GM21529 (cell line): ENCODE data around the gene SLC16A10.

ENCODE experiments used
- ATAC-seq: cut with Tn5 transposase; IDR thresholded peaks from one replicate; pipeline ENCODE4 v1.9.1; 2021; ENCODE audit not compliant: unreplicated experiment

Gene SLC16A10

GRCh38 chr6:111256646-111257045, 169.3 kb downstream of the SLC16A10 start:
- no peak for ATAC-seq

GRCh38 chr6:111258010-111258409, 170.7 kb downstream of the SLC16A10 start:
- ATAC-seq = no peak

- no peak for ATAC-seq
These were observed 171.3 kb downstream of the SLC16A10 start for GRCh38 chr6:111258615-111259088.

GRCh38 chr6:111259089-111259831, 172.0 kb downstream of the SLC16A10 start:
- peak; percentile 98 for ATAC-seq

DNA sequence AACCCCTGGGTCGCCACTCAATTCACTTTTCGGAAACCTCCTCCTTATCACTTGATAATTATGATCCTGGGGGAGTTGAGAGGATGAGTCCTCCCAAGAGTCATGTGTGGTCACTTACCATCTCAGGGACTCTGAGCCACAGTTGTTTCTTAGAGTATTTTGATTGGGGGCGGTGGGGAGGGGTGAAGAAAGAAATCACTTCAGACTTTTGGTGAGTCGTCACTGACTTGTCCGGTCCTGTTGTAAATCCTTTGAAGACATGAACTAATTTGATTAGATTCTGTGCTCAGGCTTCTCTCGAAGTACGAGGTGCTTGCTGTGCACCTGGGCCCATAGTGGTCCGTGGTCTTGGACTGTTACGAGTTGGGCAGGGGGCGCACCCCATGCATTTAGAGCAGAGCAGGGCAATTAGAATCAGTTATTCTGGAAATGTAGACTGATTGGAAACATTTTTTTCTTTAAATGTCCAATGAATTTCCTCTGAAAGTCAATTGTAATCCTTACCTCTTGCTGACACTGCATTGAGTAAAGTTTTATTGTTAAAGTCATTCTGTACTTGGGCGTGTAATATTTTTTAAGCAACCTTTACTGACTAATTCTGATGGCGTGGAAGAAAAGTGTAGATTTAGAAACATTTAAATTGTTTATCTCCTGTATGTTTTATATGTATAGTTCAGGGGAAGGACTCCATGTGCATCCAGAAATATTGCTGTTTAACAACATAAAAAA, 173.4 kb downstream of the SLC16A10 start:
- no peak for ATAC-seq

DNA sequence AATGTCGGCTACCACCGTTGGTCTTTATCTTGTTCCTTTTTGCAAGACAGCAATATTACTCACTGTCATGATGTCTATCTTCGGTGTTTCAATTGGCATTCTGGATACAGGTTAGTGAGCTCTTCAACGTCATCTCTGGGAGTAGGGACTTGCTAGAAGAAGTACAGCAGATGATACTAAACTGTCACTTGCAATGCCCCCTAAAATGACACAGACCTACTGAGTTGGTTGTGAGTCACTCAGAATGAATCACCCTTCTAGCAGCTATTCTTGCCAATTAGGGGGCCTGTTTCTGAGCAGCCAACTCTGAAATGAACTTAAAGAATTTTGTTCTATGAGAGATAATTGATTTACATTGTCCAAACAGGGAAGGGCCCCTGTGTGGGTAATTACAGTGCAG, 176.5 kb downstream of the SLC16A10 start:
- no peak for ATAC-seq

DNA sequence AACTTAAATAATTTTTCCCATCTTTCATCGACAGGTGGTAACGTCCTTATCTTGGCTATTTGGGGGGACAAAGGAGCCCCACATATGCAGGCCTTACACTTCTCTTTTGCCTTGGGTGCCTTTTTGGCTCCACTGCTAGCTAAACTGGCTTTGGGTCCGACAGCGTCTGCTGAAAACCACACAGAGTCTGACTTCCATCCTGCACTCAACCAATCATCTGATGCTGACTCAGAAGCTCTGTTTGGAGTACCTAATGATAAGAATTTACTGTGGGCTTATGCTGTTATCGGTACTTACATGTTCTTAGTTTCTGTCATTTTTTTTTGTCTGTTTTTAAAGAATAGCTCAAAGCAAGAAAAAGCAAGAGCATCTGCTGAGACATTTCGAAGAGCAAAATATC, 178.5 kb downstream of the SLC16A10 start:
- no peak for ATAC-seq

GRCh38 chr6:111266276-111266675, 179.0 kb downstream of the SLC16A10 start:
- ATAC-seq = no peak

- ATAC-seq = no peak
These were observed 180.5 kb downstream of the SLC16A10 start for GRCh38 chr6:111267764-111268333.

DNA sequence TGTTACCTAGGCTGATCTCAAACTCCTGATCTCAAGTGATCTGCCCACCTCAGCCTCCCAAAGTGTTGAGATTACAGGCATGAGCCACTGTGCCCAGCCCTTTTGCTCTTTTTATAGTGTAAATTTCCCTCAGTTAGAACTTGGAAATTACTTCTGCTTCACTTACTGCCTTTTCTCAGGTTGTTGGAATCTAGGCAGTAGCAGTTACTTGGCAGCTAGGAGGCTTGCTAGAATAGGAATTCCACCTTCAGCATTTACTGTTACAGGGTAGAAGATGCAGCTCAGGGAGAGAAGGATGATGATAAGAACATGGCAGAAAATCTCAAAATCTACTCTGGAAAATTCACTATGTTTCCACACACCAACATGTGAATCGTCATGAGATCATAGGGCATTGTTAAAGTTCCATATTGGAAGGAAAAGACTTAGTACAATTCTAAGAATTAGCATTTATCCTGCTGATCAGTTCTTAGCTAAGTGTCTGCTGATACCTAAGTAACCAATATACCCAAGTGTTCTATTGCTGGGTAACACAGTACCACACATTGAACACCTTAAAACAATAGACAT, 182.2 kb downstream of the SLC16A10 start:
- no peak for ATAC-seq

GRCh38 chr6:111270121-111270520, 182.8 kb downstream of the SLC16A10 start:
- no peak for ATAC-seq

- no peak for ATAC-seq
These were observed 187.4 kb downstream of the SLC16A10 start for GRCh38 chr6:111274593-111275217.

- ATAC-seq = no peak
These were observed 189.0 kb downstream of the SLC16A10 start for GRCh38 chr6:111276335-111276734.

DNA sequence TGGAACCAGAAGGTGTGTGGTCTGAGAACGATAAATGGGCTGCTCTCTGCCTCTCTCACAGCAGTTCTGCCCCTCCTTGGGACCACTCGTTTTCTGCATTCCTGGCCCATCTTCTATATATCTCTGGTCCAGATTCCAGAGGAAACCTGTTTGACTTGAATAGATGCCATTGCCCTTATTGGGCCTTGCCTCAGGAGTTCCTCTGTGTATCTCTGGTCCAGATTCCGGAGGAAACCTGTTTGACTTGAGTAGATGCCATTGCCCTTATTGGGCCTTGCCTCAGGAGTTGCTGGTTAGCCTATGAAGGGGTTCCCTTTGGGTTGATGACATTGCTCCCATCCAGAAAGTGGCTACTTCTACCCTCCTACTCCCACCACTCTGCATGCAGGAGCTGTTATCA, 189.4 kb downstream of the SLC16A10 start:
- no peak for ATAC-seq

DNA sequence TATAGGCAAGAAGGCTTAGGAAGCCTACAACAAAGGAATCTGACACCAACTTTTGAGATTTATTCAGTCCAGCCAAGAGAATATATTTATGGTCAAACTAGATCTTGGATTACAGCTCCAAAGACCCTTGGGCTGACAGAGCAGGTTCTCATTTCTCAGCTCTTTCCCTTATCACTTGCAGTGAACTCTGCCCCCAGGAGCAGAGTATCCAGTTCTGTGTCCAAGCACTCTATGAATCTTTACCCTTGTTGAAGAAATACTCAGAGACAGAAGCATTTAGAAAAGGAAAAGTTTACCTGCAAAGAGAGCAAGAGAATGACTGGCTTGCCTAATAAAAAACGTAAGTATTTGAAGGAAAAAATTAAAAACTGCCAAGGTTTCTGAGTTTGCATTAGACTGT, 190.5 kb downstream of the SLC16A10 start:
- ATAC-seq = no peak

DNA sequence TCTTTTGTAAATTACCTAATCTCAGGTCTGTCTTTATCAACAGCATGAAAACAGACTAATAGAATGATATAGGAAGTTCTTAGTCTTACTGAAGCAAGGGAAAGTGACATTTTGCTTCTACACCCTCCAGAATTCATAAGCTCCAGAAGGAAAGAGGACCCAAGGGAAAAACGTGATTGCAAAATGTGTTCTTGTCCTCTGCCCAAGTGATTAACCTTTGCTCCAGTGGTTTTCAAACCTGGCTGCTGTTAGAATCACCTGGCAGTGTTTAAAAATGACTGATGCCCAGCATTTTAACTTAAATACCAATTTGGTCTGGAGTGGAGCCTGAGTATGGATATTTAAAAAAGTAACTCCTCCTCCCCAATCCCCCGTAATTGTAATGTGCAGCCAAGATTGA, 191.4 kb downstream of the SLC16A10 start:
- ATAC-seq = no peak

DNA sequence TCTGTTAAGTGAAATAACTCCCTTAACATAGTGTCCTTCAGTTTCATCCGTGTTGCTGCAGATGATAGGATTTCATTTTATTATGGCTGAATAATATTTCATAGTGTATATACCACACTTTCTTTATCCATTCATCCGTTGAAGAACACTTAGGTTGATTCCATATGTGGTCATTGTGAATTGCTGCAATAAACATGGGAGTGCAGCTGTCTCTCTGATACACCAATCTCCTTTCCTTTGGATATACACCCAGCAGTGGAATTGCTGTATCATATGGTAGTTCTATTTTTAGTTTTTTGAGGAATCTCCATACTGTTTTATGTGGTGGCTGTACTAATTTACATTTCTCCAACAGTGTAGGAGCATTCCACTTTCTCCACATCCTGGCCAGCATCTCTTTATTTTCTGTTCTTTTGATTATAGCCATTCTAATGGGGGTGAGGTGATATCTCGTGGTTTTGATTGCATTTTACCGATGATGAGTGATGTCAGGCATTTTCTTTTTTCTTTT, 193.2 kb downstream of the SLC16A10 start:
- ATAC-seq = no peak
